HEK293T (cell line): Measurements from ENCODE around the gene ANTXR1.

ENCODE experiments used
- CTCF ChIA-PET: fragments of 350-600 bp; formaldehyde crosslinking; extraction: SDS; loops from one replicate; lab custom pipeline; 2021; ENCODE audit warnings: antibody characterized with exemption, inconsistent platforms; lab: Yijun Ruan, JAX
- POLR2A ChIA-PET: fragments of 350-600 bp; formaldehyde crosslinking; extraction: SDS; loops from one replicate; lab custom pipeline; 2020; ENCODE audit warnings: antibody characterized with exemption, inconsistent platforms; lab: Yijun Ruan, JAX
- DNase-seq: peaks from one replicate; pipeline ENCODE4 v3.0.0; 2012; ENCODE audit warnings: mixed read lengths; ENCODE audit errors: extremely low spot score
- ARNT ChIP-seq: fragments of 450-650 bp; IDR thresholded peaks from 2 replicates; pipeline ENCODE4 v1.6.1; 2017; ENCODE audit warnings: mild to moderate bottlenecking
- BHLHE40 ChIP-seq: fragments of 450-650 bp; IDR thresholded peaks from 2 replicates; pipeline ENCODE4 v1.6.1; 2016; ENCODE audit warnings: mild to moderate bottlenecking, moderate library complexity, borderline replicate concordance
- CTBP1 ChIP-seq: fragments of 450-650 bp; IDR thresholded peaks from 2 replicates; pipeline ENCODE4 v1.6.1; 2016; ENCODE audit warnings: borderline replicate concordance
- ELF4 ChIP-seq: fragments of 450-650 bp; IDR thresholded peaks from 2 replicates; pipeline ENCODE4 v1.6.1; 2017; ENCODE audit warnings: antibody characterized with exemption
- FOXA1 ChIP-seq: fragments of 450-650 bp; IDR thresholded peaks from 2 replicates; pipeline ENCODE4 v1.6.1; 2016; ENCODE audit warnings: mild to moderate bottlenecking
- FOXK2 ChIP-seq: fragments of 450-650 bp; IDR thresholded peaks from 2 replicates; pipeline ENCODE4 v1.6.1; 2016; ENCODE audit warnings: mild to moderate bottlenecking
- FOXM1 ChIP-seq: fragments of 450-650 bp; IDR thresholded peaks from 2 replicates; pipeline ENCODE4 v1.6.1; 2017; ENCODE audit warnings: mild to moderate bottlenecking, borderline replicate concordance
- HDGF ChIP-seq: fragments of 450-650 bp; IDR thresholded peaks from 2 replicates; pipeline ENCODE4 v1.6.1; 2017; ENCODE audit warnings: antibody characterized with exemption, borderline replicate concordance
- L3MBTL2 ChIP-seq: fragments of 450-650 bp; conservative IDR thresholded peaks from 2 replicates; pipeline ENCODE4 v1.6.1; 2016; ENCODE audit warnings: mild to moderate bottlenecking
- LEF1 ChIP-seq: fragments of 450-650 bp; IDR thresholded peaks from 2 replicates; pipeline ENCODE4 v1.6.1; 2017; ENCODE audit warnings: mild to moderate bottlenecking, borderline replicate concordance
- NFRKB ChIP-seq: fragments of 450-650 bp; IDR thresholded peaks from 2 replicates; pipeline ENCODE4 v1.6.1; 2016; ENCODE audit warnings: mild to moderate bottlenecking, moderate library complexity
- SP1 ChIP-seq: fragments of 450-650 bp; IDR thresholded peaks from 2 replicates; pipeline ENCODE4 v1.6.1; 2017
- SUZ12 ChIP-seq: fragments of 450-650 bp; IDR thresholded peaks from 2 replicates; pipeline ENCODE4 v1.6.1; 2016; ENCODE audit warnings: mild to moderate bottlenecking
- TARDBP ChIP-seq: fragments of 450-650 bp; IDR thresholded peaks from 2 replicates; pipeline ENCODE4 v1.6.1; 2016
- ZNF384 ChIP-seq: fragments of 450-650 bp; IDR thresholded peaks from 2 replicates; pipeline ENCODE4 v1.6.1; 2016
- TF ChIP-seq, protein P1 (sequence below): fragments of 450-650 bp; IDR thresholded peaks from 2 replicates; pipeline ENCODE4 v1.6.1; 2016

ANTXR1 gene

DNA sequence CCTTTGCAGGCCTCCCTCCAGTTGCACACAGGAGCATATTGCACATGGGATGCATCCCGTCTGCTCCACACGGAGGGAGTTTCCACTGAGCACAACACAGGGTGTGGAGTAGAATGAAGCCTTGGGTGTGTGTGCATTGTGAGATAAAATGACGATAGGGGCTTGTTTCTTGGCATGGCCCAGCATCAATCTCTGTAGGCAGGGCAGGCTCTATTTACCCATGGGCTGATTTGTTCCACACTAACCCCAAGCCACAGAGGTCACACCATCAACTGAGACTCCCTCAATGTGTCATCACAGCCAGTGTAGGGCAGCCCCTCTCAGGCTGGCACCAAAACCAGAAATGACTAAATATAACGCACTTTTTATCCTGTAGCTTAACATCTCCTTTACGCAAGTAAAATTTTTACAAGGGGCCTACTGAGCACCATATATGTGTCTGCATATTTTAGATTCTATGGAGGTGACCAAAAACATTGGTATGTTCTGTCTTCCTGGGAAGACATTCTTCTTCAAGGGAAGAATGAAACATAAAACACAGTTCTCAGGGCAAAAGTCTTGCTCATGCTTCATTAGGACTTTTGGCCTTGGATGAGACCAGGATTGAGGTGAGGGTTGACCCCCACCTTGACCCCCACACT is 41.3 kb upstream of the ANTXR1 start:
- TF ChIP-seq ARNT (no peak), BHLHE40 (no peak), SUZ12 (no peak), NFRKB (no peak), TARDBP (no peak), SP1 (no peak), L3MBTL2 (no peak), ZNF384 (no peak), LEF1 (no peak), HDGF (no peak), FOXK2 (no peak), CTBP1 (no peak), ELF4 (no peak), FOXM1 (no peak), FOXA1 (no peak)
- TF ChIP-seq, protein P1, sequence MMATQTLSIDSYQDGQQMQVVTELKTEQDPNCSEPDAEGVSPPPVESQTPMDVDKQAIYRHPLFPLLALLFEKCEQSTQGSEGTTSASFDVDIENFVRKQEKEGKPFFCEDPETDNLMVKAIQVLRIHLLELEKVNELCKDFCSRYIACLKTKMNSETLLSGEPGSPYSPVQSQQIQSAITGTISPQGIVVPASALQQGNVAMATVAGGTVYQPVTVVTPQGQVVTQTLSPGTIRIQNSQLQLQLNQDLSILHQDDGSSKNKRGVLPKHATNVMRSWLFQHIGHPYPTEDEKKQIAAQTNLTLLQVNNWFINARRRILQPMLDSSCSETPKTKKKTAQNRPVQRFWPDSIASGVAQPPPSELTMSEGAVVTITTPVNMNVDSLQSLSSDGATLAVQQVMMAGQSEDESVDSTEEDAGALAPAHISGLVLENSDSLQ: no peak
- ChIA-PET CTCF (no interaction called here), POLR2A (no interaction called here)
- DNase-seq: no peak

DNA sequence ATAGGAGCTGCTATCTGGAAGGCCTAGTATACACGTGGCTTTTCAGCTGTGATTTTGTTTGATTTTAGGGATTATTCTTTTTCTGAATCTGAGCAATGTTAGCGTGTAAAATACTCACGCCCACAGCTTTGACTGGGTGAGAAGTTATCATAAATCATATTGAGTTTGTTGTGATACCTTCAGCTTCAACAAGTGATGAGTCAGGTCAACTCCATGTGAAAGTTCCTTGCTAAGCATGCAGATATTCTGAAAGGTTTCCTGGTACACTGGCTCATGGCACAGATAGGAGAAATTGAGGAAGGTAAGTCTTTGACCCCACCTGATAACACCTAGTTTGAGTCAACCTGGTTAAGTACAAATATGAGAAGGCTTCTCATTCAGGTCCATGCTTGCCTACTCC is 38.7 kb upstream of the ANTXR1 start, which contains the start of gene GKN1:
Gene GKN1 (plus strand): TSS at position 386 of the 400 bp plus-strand sequence. CDS start 42 bp downstream, outside the sequence.
- CTCF ChIA-PET: interaction anchor here (0.5 kb wide), 1 partner anchor 49 kb away, joined by 3 read pairs; no protein-coding TSS in a partner anchor
- TF ChIP-seq, protein P1: no peak
- no peak for TF ChIP-seq FOXA1
- TF ChIP-seq ZNF384: no peak
- no peak for TF ChIP-seq FOXK2
- no peak for TF ChIP-seq LEF1
- no peak for TF ChIP-seq HDGF
- TF ChIP-seq SP1: no peak
- no peak for TF ChIP-seq FOXM1
- TF ChIP-seq L3MBTL2: no peak
- no peak for TF ChIP-seq BHLHE40
- no peak for TF ChIP-seq CTBP1
- no peak for TF ChIP-seq NFRKB
- TF ChIP-seq SUZ12: no peak
- no peak for TF ChIP-seq ARNT
- POLR2A ChIA-PET: no interaction called here
- no peak for DNase-seq

GRCh38 chr2:68974946-68975665 is 37.9 kb upstream of the ANTXR1 start:
- ChIA-PET CTCF (no interaction called here), POLR2A (no interaction called here)
- no peak for DNase-seq
- TF ChIP-seq FOXK2 (no peak), ZNF384 (no peak), CTBP1 (no peak), SP1 (no peak), LEF1 (no peak), ARNT (no peak), BHLHE40 (no peak), NFRKB (no peak), TARDBP (no peak), FOXM1 (no peak), HDGF (no peak), FOXA1 (no peak), L3MBTL2 (no peak), ELF4 (no peak)
- TF ChIP-seq, protein P1: no peak

GRCh38 chr2:68975844-68976243 is 37.1 kb upstream of the ANTXR1 start:
- POLR2A ChIA-PET: no interaction called here
- no peak for TF ChIP-seq FOXA1
- no peak for TF ChIP-seq FOXM1
- no peak for TF ChIP-seq FOXK2
- TF ChIP-seq, protein P1: no peak
- no peak for TF ChIP-seq NFRKB
- TF ChIP-seq ZNF384: no peak
- no peak for TF ChIP-seq SP1
- TF ChIP-seq TARDBP: no peak
- TF ChIP-seq BHLHE40: no peak
- TF ChIP-seq CTBP1: no peak
- TF ChIP-seq ELF4: no peak
- DNase-seq: no peak
- CTCF ChIA-PET: no interaction called here

DNA sequence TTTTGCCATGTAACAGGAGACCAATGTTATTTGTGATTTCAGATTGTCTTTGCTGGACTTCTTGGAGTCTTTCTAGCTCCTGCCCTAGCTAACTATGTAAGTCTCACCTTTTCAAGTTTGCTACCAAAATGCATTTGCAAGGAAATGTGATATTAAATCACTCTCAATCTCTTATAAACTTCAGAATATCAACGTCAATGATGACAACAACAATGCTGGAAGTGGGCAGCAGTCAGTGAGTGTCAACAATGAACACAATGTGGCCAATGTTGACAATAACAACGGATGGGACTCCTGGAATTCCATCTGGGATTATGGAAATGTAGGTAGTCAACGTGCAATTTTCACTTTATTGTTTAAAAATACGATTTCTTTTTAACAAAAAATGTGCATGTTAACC is 35.5 kb upstream of the ANTXR1 start:
- TF ChIP-seq HDGF (no peak), FOXA1 (no peak), ZNF384 (no peak), NFRKB (no peak), SP1 (no peak), SUZ12 (no peak), CTBP1 (no peak), BHLHE40 (no peak), TARDBP (no peak), ARNT (no peak), L3MBTL2 (no peak), LEF1 (no peak)
- TF ChIP-seq, protein P1: no peak
- CTCF ChIA-PET: no interaction called here

More for the DNA sequence above, 35.5 kb upstream of the ANTXR1 start:
- POLR2A ChIA-PET: no interaction called here
- DNase-seq: no peak
